HG02970 (cell line): ENCODE results near the gene RBPJL.

Experiments
- ATAC-seq: cut with Tn5 transposase; IDR thresholded peaks from one replicate; pipeline ENCODE4 v1.9.1; 2021; ENCODE audit warnings: mild to moderate bottlenecking, moderate library complexity, moderate number of reproducible peaks; ENCODE audit not compliant: unreplicated experiment, low FRiP score

RBPJL gene

GRCh38 chr20:45293041-45294002 lies 13.3 kb upstream of the RBPJL start:
- ATAC-seq = no peak

GRCh38 chr20:45294003-45294368 lies 12.7 kb upstream of the RBPJL start:
- no peak for ATAC-seq

- ATAC-seq = no peak
These were observed 12.0 kb upstream of the RBPJL start for GRCh38 chr20:45294659-45295058.

GRCh38 chr20:45297786-45298497 lies 8.7 kb upstream of the RBPJL start:
- ATAC-seq = no peak

GRCh38 chr20:45299786-45300185 lies 6.9 kb upstream of the RBPJL start:
- ATAC-seq = no peak

GRCh38 chr20:45300961-45301360 lies 5.7 kb upstream of the RBPJL start:
- no peak for ATAC-seq

- ATAC-seq = no peak
These were observed 4.8 kb upstream of the RBPJL start for GRCh38 chr20:45301824-45302271.

GRCh38 chr20:45303586-45304463 lies 2.8 kb upstream of the RBPJL start:
- no peak for ATAC-seq

GRCh38 chr20:45304464-45304999 lies 2.1 kb upstream of the RBPJL start:
- ATAC-seq = no peak

- no peak for ATAC-seq
These were observed 1.4 kb upstream of the RBPJL start for GRCh38 chr20:45305262-45305661.

GRCh38 chr20:45307076-45307640 lies 518 bp downstream of the RBPJL start:
- no peak for ATAC-seq

GRCh38 chr20:45308117-45308778 lies 1.6 kb downstream of the RBPJL start, which contains the start of gene MATN4:
Gene MATN4 (minus strand): TSS chr20:45308299. CDS start chr20:45305582, 2,717 bp downstream.
- ATAC-seq = no peak

- no peak for ATAC-seq
These were observed 2.4 kb downstream of the RBPJL start for GRCh38 chr20:45309075-45309474.

GRCh38 chr20:45311589-45312211 lies 5.1 kb downstream of the RBPJL start:
- no peak for ATAC-seq

GRCh38 chr20:45312241-45312640 lies 5.6 kb downstream of the RBPJL start:
- ATAC-seq = no peak

GRCh38 chr20:45313065-45313695 lies 6.5 kb downstream of the RBPJL start:
- no peak for ATAC-seq

GRCh38 chr20:45313943-45314342 lies 7.3 kb downstream of the RBPJL start:
- no peak for ATAC-seq

- ATAC-seq = no peak
These were observed 9.0 kb downstream of the RBPJL start for GRCh38 chr20:45315672-45316071.
